Activated CD4-positive, alpha-beta T cell treated with anti-CD3 and anti-CD28 coated beads for 36 hours (primary cell): ENCODE measurements around the gene CNPY3. TPM values are rescaled to one million over a fixed set of nuclear protein-coding genes. Genes with fewer than 3 reads are reported as not detected.

ENCODE experiments used
- ATAC-seq: fragments of 200-7000 bp; cut with Tn5 transposase; one replicate; pipeline ENCODE4 v1.10.0; 2021; ENCODE audit warnings: mild to moderate bottlenecking, moderate library complexity
- CTCF ChIA-PET: fragments of 350-600 bp; sonication (Branson Sonifier 250); formaldehyde crosslinking; loops from one replicate; lab custom pipeline; 2021; ENCODE audit warnings: antibody characterized with exemption; lab: Charles Lee
- POLR2A ChIA-PET: fragments of 350-600 bp; sonication (Branson Sonifier 250); formaldehyde crosslinking; loops from one replicate; lab custom pipeline; 2021; ENCODE audit warnings: antibody characterized with exemption, inconsistent platforms; lab: Charles Lee
- DNase-seq: peaks from one replicate; pipeline ENCODE4 v3.0.0-alpha.2; 2020
- H3K27ac Mint-ChIP-seq: one replicate; pipeline ENCODE4 v1.8.0; 2021; ENCODE audit warnings: mixed read lengths
- H3K27me3 Mint-ChIP-seq: one replicate; pipeline ENCODE4 v1.8.0; 2021; ENCODE audit warnings: mixed read lengths
- H3K36me3 Mint-ChIP-seq: one replicate; pipeline ENCODE4 v1.8.0; 2021; ENCODE audit warnings: low read depth, mixed read lengths
- H3K4me1 Mint-ChIP-seq: one replicate; pipeline ENCODE4 v1.8.0; 2021; ENCODE audit warnings: mixed read lengths
- H3K4me3 Mint-ChIP-seq: one replicate; pipeline ENCODE4 v1.8.0; 2021; ENCODE audit warnings: mild to moderate bottlenecking, moderate library complexity, mixed read lengths
- H3K9me3 Mint-ChIP-seq: one replicate; pipeline ENCODE4 v1.8.0; 2021; ENCODE audit warnings: low read depth, mixed read lengths
- intact Hi-C, 2 experiments: fragments of 100-400 bp; cut with DNase I in 1 of 2; cut with micrococcal nuclease in 1 of 2; formaldehyde crosslinking; loops; one replicate each; pipeline versions ENCODE4 v1.14.2 to v1.15.1; 2022 to 2024; cut with DNase I, micrococcal nuclease
- total RNA-seq, 2 experiments: library from RNA; stranded (reverse); gene quantifications; one replicate each; pipeline ENCODE4 v1.2.3, GENCODE V29; 2021

CNPY3 gene
- total RNA-seq, 2 experiments from 2014 or later: 33.0 to 34.3 TPM

DNA sequence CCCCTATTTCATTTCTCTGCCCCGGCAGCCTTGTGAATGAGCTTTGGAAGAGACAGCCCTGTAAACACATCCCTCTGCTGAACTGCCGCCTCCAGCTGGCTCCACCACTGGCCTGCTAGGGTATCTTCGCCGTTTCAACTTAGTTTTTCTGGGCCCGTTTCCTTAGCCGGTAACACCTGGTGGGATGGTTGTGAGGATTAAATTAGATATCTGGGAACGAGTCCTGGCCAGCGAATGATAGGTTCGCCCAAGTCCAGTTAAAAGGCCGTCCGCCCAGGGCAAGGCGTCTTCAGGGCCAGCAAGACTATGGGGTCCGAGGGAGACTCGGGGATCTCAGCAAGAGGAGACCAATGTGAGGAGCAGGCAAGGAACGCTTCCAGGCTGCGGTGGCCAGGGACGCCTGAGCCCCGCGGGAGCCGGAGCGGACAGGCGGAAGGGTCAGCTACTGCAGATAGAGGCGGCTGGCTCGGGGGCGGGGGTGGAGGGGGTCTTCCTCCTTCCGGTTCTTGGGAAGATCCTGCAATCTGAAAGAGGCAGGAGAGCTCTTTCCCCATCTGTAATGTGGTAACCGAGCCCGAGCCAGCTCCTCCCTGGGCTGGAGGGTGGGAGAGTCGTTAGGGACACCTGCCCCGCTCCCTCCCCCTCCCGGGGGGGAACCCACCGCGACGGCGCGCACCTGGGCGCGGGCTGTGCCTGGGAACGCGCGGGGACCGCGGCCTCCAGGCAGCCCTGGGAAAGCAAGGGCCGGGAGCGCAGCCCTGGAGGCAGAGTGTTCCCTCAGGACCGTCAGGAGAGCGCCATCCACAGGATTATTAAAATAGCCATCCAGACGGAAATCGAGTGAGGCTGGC, 17.9 kb upstream of the CNPY3 start:
- ATAC-seq (no peak), DNase-seq (no peak)
- intact Hi-C loops: no loop called here
- Mint-ChIP-seq H3K4me3 (no peak overlapping the region), H3K4me1 (peaks cover 4% of the 10 kb centered on the region), H3K9me3 (no peaks in the 10 kb centered on the region), H3K36me3 (no peaks in the 10 kb centered on the region), H3K27ac (no peak overlapping the region), H3K27me3 (peaks cover 6% of the 10 kb centered on the region)
- ChIA-PET POLR2A (no interaction called here), CTCF (interaction anchor here (0.5 to 1.5 kb wide), 4 partner anchors 8 to 248 kb away, joined by 3 to 4 read pairs (median 3); no protein-coding TSS in a partner anchor)

DNA sequence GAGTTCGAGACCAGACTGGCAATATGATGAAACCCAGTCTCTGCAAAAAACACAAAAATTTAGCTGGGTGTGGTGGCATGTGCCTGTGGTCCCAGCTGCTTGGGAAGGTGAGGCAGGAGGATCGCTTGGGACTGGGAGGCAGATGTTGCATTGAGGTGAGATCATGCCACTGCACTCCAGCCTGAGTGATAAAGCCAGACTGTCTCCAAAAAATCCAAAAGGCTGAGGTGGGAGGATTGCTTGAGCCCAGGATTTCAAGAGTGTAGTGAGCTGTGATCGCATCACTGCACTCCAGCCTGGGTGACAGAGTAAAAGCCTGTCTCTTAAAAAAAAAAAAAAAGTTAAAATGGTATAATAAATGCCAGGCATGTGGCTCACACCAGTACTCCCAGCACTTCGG, 14.7 kb upstream of the CNPY3 start:
- intact Hi-C loops: no loop called here
- Mint-ChIP-seq H3K4me3 (no peak overlapping the region), H3K36me3 (no peaks in the 10 kb centered on the region), H3K27ac (no peak overlapping the region), H3K27me3 (peaks cover 6% of the 10 kb centered on the region), H3K4me1 (peaks cover 4% of the 10 kb centered on the region), H3K9me3 (no peaks in the 10 kb centered on the region)
- ATAC-seq (no peak), DNase-seq (no peak)
- POLR2A ChIA-PET: interaction anchor here (0.8 kb wide), 1 partner anchor 15 kb away, joined by 7 read pairs; no protein-coding TSS in a partner anchor
- CTCF ChIA-PET: interaction anchor here (0.6 to 2.2 kb wide), 4 partner anchors 8 to 402 kb away, joined by 3 to 7 read pairs (median 3); no protein-coding TSS in a partner anchor

DNA sequence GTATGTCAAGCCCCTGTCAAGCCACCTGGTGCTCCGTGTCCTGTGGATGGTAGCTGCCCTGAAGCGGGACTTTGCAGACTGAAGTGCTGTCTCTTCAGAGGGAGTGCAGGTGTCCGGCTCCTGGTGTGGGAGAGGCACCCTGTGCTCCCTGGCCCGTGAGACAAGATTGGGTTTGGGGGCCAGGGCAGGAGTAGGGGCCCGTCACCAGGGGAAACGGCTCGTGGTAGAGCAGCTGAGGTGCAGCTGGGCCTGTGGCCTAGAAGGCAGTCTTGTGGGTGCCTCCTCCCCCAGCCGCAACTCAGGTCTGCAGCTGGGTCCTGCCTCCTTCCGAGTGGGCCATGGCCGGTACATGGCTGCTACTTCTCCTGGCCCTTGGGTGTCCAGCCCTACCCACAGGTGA, 13.5 kb upstream of the CNPY3 start, which contains the start of gene PTCRA:
TSS of gene PTCRA (plus strand) at position 322 of the 400 bp plus-strand sequence. CDS start at position 339, 17 bp downstream.
- Mint-ChIP-seq H3K36me3 (no peaks in the 10 kb centered on the region), H3K9me3 (no peaks in the 10 kb centered on the region), H3K27me3 (peaks cover 6% of the 10 kb centered on the region), H3K4me1 (peaks cover 4% of the 10 kb centered on the region), H3K4me3 (no peak within 1 kb of the TSS), H3K27ac (no peak within 1 kb of the TSS)
- POLR2A ChIA-PET: no interaction called here
- DNase-seq (no peak), ATAC-seq (no peak)
- CTCF ChIA-PET: interaction anchor here (0.7 to 2.2 kb wide), 2 partner anchors 14 to 118 kb away, joined by 3 to 7 read pairs; no protein-coding TSS in a partner anchor
- intact Hi-C loops: no loop called here

DNA sequence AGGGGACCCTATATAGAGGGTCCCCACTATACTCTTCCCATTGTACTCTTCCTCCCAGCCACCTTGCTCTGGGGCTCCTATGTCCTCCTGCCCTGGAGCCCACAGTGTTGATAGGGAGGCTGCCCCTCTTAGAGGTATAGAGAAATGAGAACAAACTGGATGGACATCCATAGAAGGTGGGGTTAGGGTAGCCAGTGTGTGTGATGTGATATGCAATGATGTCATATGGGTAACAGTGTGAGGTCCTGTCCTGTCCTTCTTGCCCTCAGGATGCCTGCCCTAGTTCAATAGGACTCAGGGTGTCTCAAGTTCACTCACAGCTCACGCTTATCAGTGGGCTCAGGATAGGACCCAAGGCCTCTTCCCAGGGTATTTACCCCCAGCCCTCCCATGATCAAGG, 13.0 kb upstream of the CNPY3 start:
- intact Hi-C loops: no loop called here
- Mint-ChIP-seq H3K4me1 (peaks cover 1% of the 10 kb centered on the region), H3K4me3 (no peak overlapping the region), H3K9me3 (no peaks in the 10 kb centered on the region), H3K36me3 (no peaks in the 10 kb centered on the region), H3K27me3 (peaks cover 4% of the 10 kb centered on the region), H3K27ac (no peak overlapping the region)
- no peak for DNase-seq
- ChIA-PET CTCF (no interaction called here), POLR2A (no interaction called here)
- ATAC-seq: peak; percentile 49

DNA sequence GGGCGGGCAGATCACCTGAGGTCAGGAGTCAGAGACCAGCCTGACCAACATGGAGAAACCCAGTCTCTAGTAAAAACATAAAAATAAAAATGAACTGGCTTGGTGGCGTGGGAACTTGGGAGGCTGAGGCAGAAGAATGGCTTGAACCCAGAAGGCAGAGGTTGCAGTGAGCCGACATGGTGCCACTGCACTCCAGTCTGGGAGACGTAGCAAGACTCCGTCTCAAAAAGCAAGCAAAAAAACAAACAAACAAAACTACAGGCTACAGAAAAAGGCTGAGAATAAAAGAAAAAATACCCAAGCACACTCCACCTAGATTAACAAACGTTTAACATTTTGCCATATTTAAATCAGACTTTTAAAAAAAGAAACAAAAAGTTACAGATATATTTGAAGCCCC, 7.5 kb upstream of the CNPY3 start:
- no peak for DNase-seq
- Mint-ChIP-seq H3K9me3 (no peaks in the 10 kb centered on the region), H3K4me3 (no peak overlapping the region), H3K36me3 (no peaks in the 10 kb centered on the region), H3K27me3 (no peaks in the 10 kb centered on the region), H3K27ac (no peak overlapping the region), H3K4me1 (no peaks in the 10 kb centered on the region)
- ChIA-PET CTCF (no interaction called here), POLR2A (no interaction called here)
- intact Hi-C loops: no loop called here
- no peak for ATAC-seq

DNA sequence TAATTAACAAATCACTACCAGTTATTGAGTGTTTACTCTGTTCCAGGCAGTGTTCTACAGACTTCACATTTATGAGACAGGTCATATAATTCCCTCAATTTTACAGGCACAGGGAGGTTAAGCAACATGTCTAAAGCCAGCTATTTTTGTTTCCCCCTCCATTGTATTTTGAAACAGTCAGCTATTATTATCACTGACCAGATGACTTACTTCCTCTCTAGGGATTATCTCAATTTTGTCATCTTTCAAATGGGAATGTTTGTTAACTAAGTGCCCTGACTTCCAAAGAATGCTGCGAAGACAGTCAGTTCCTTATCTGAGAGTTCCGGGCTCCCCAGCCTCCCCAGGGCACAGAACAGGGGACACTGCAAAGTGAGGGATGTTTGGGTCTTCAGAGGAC, 5.6 kb upstream of the CNPY3 start:
- POLR2A ChIA-PET: interaction anchor here (0.5 kb wide), 1 partner anchor 11 kb away, joined by 6 read pairs; no protein-coding TSS in a partner anchor
- ATAC-seq: no peak

DNA sequence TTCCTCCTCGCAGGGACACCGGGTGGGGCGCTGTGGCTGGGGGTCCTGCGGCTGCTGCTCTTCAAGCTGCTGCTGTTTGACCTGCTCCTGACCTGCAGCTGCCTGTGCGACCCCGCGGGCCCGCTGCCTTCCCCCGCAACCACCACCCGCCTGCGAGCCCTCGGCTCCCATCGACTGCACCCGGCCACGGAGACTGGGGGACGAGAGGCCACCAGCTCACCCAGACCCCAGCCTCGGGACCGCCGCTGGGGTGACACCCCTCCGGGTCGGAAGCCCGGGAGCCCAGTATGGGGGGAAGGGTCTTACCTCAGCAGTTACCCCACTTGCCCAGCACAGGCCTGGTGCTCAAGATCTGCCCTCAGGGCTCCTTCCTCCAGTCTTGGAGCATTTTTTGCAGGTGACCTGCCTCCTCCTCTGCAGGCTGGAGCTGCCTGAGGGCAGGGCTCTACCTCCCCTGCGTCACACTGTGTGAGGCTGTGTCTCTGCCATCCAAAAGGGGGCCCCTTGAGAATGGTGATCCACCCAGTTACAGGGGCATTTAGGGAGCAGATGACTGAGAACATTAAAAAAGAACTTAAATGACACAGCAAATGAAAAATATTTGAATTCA, 3.9 kb upstream of the CNPY3 start:
- Mint-ChIP-seq H3K36me3 (peaks cover 3% of the 10 kb centered on the region), H3K9me3 (no peaks in the 10 kb centered on the region), H3K4me3 (no peak overlapping the region), H3K27me3 (no peaks in the 10 kb centered on the region), H3K27ac (no peak overlapping the region), H3K4me1 (peaks cover 8% of the 10 kb centered on the region)
- intact Hi-C loops: loop anchor here in 1 of 2 experiments (5.0 kb wide), 1 partner anchor 247 kb away; the partner anchor contains the start of gene SRF
- DNase-seq (no peak), ATAC-seq (no peak)
- CTCF ChIA-PET: no interaction called here
- POLR2A ChIA-PET: no interaction called here

More for the DNA sequence above, 5.6 kb upstream of the CNPY3 start:
- Mint-ChIP-seq H3K4me3 (no peak overlapping the region), H3K9me3 (no peaks in the 10 kb centered on the region), H3K27me3 (no peaks in the 10 kb centered on the region), H3K27ac (no peak overlapping the region), H3K36me3 (no peaks in the 10 kb centered on the region), H3K4me1 (peaks cover 5% of the 10 kb centered on the region)
- intact Hi-C loops: no loop called here
- no peak for DNase-seq
- CTCF ChIA-PET: no interaction called here

DNA sequence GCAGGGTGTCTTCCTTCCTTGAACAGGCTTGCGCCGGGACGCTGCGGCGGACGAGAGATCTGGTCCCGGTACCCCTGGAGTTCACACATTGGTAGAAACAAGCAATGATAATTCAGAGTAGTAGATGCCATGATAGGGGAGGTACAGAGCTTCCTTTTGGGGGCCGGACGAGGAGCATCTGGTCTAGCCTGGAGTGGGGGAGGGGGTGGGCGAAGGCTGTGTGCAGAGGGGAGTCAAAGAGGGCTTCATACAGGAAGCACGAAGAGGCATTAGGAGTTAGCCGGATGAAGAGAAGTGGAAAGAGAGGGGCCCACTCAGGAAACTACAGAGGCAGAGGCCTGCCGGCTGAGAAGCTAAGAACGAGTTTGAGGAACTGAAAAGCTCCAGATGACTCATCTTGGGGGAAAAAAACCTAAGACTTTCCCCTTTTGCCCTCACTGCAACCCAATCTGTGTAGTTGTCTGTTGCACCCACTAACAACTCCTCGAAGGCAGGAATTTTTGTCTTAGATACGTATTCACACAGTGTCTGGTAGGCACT, 611 bp downstream of the CNPY3 start:
- H3K9me3 Mint-ChIP-seq: no peaks in the 10 kb centered on the region
- DNase-seq (peak; percentile 75), ATAC-seq (peak; percentile 45)
- peaks cover 26% of the 10 kb centered on the region for H3K36me3 Mint-ChIP-seq
- POLR2A ChIA-PET: interaction anchor here (0.6 to 2.9 kb wide), 26 partner anchors 15 to 439 kb away, joined by 3 to 15 read pairs (median 4); partner anchors contain the start of genes BICRAL, CUL7, DNPH1 and KLC4
- CTCF ChIA-PET: interaction anchor here (0.5 to 2.0 kb wide), 20 partner anchors 10 to 1476 kb away, joined by 3 to 9 read pairs (median 3); partner anchors contain the start of genes GNMT and PPP2R5D
- H3K4me3 Mint-ChIP-seq: peak overlapping the region; percentile 84
- intact Hi-C loops: loop anchor here (1.0 to 5.0 kb wide), 19 partner anchors 29 to 1009 kb away; partner anchors contain the start of genes KLC4 (in 2 of the 2), MRPL2 (in 2 of the 2), PEX6 (in 2 of the 2) and PPP2R5D (in 2 of the 2)
- no peaks in the 10 kb centered on the region for H3K27me3 Mint-ChIP-seq
- H3K27ac Mint-ChIP-seq: peak overlapping the region; percentile 93
- peaks cover 42% of the 10 kb centered on the region for H3K4me1 Mint-ChIP-seq

DNA sequence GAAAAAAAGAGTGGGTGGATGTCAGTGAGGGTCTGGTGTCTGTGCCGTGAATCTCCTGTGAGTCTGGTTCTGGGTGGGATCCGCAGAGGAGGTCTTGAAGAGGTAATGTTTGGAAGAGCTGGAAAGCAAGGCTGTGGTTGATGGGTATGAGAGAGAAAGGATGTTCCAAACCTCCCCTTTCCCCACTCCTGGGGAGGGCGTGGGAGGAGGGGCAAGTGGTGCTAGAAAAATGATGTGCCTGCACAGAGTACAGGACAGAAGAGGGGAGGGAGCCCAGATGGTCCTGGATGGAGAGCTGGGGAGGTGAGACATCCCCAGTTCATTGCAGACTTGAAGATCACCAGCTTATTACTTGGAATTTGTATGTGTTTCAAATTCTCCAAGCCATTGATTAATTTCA, 3.1 kb downstream of the CNPY3 start:
- H3K4me1 Mint-ChIP-seq: peaks cover 46% of the 10 kb centered on the region
- H3K9me3 Mint-ChIP-seq: no peaks in the 10 kb centered on the region
- peaks cover 45% of the 10 kb centered on the region for H3K36me3 Mint-ChIP-seq
- peak overlapping the region; percentile 7 for H3K4me3 Mint-ChIP-seq
- CTCF ChIA-PET: interaction anchor here (1.3 kb wide), 2 partner anchors 31 to 211 kb away, joined by 3 to 5 read pairs; no protein-coding TSS in a partner anchor
- DNase-seq: no peak
- intact Hi-C loops: loop anchor here in 1 of 2 experiments (5.0 kb wide), 1 partner anchor 545 kb away; the partner anchor contains the start of gene TJAP1
- POLR2A ChIA-PET: no interaction called here
- peak overlapping the region; percentile 76 for H3K27ac Mint-ChIP-seq
- no peaks in the 10 kb centered on the region for H3K27me3 Mint-ChIP-seq
- no peak for ATAC-seq

DNA sequence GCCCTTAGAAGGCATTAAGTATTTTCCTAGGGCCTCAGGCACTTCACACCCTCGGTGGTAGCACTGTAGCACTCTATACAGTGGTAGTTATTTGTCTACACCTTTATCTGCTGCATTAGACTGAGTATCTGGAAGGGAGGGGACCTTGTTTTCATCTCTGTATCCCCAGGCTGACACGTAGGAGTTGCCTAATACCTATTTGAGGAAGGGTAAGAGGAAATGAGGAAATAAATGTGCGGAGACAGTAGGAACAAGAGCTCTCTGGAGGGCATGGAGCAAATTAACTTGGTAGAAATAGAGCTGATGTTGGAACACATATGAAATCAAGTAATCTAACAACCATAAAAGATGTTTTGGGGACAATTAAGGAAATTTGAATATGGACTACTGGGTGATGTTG, 3.9 kb downstream of the CNPY3 start:
- H3K4me1 Mint-ChIP-seq: peaks cover 46% of the 10 kb centered on the region
- DNase-seq: no peak
- H3K4me3 Mint-ChIP-seq: no peak overlapping the region
- ATAC-seq: no peak
- H3K36me3 Mint-ChIP-seq: peaks cover 50% of the 10 kb centered on the region
- intact Hi-C loops: loop anchor here in 1 of 2 experiments (5.0 kb wide), 1 partner anchor 544 kb away; the partner anchor contains the start of gene TJAP1
- peak overlapping the region; percentile 33 for H3K27ac Mint-ChIP-seq
- CTCF ChIA-PET: interaction anchor here (1.3 kb wide), 1 partner anchor 32 kb away, joined by 5 read pairs; no protein-coding TSS in a partner anchor
- POLR2A ChIA-PET: no interaction called here
- H3K27me3 Mint-ChIP-seq: no peaks in the 10 kb centered on the region
- H3K9me3 Mint-ChIP-seq: no peaks in the 10 kb centered on the region

DNA sequence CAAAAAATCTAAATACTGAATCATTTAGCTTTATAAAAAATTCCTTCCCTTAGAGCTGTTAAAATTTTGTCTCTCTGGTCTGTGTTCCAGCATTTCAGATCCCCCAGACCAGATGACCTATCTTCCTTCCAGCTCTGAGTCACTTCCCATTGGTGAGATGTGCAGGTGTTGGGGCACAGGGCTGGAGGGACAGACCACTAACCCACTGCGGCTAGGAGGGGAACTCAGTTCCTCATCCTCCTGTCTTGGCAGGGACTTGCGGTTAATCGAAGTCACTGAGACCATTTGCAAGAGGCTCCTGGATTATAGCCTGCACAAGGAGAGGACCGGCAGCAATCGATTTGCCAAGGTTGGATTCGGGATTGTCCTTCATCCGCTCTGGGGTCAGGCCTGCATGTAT, 6.0 kb downstream of the CNPY3 start:
- H3K4me1 Mint-ChIP-seq: peaks cover 38% of the 10 kb centered on the region
- H3K27me3 Mint-ChIP-seq: no peaks in the 10 kb centered on the region
- ChIA-PET CTCF (interaction anchor here (1.1 kb wide), 1 partner anchor 273 kb away, joined by 3 read pairs; no protein-coding TSS in a partner anchor), POLR2A (no interaction called here)
- peaks cover 55% of the 10 kb centered on the region for H3K36me3 Mint-ChIP-seq
- no peaks in the 10 kb centered on the region for H3K9me3 Mint-ChIP-seq
- H3K4me3 Mint-ChIP-seq: no peak overlapping the region
- DNase-seq (no peak), ATAC-seq (no peak)
- H3K27ac Mint-ChIP-seq: peak overlapping the region; percentile 40
- intact Hi-C loops: no loop called here
